Gastroesophageal sphincter (tissue), 4 donors: ENCODE results near the gene ACOX3. TPM values are rescaled to one million over a fixed set of nuclear protein-coding genes. Genes with fewer than 3 reads are reported as not detected.

Experiments
- ATAC-seq: fragments of 150-250 bp; one replicate; pipeline ENCODE4 v1.9.1; 2016; ENCODE audit warnings: mild to moderate bottlenecking, moderate library complexity
- H3K27ac ChIP-seq, 4 donors: fragments of 200-600 bp; sonication (generic) in 3 of 4; 1 replicate in 3 of 4; 2 replicates in 1 of 4; pipeline ENCODE4 v1.5.1; 2016 to 2019
- H3K27me3 ChIP-seq: fragments of 200-600 bp; sonication (generic); one replicate; pipeline ENCODE4 v1.5.1; 2019
- H3K36me3 ChIP-seq, 2 donors: fragments of 200-600 bp; sonication (generic); one replicate each; pipeline ENCODE4 v1.5.1; 2019; ENCODE audit warnings: control low read depth in 1 of 2
- H3K4me1 ChIP-seq, 3 donors: fragments of 200-600 bp; sonication (generic); 1 replicate in 2 of 3; 2 replicates in 1 of 3; pipeline ENCODE4 v1.5.1; 2016 to 2019; ENCODE audit warnings: control low read depth in 2 of 3
- H3K4me3 ChIP-seq, 2 donors: fragments of 200-600 bp; sonication (generic); one replicate each; pipeline ENCODE4 v1.5.1; 2019; ENCODE audit warnings: mild to moderate bottlenecking in 1 of 2, moderate library complexity in 1 of 2
- H3K9me3 ChIP-seq, 3 donors: fragments of 200-600 bp; sonication (generic); one replicate each; pipeline ENCODE4 v1.5.1; 2017 to 2019; ENCODE audit warnings: control low read depth in 2 of 3
- EP300 ChIP-seq: sonication (generic); formaldehyde crosslinking; IDR thresholded peaks from one replicate; pipeline ENCODE4 v1.6.1; 2017; ENCODE audit warnings: antibody characterized with exemption, mild to moderate bottlenecking
- POLR2A ChIP-seq, 2 donors: fragments of 450-650 bp; IDR thresholded peaks; one replicate each; pipeline ENCODE4 v1.6.1; 2017; ENCODE audit warnings: antibody characterized with exemption in 2 of 2, mild to moderate bottlenecking in 2 of 2, moderate library complexity in 1 of 2
- POLR2AphosphoS5 ChIP-seq: sonication (generic); formaldehyde crosslinking; IDR thresholded peaks from one replicate; pipeline ENCODE4 v1.6.1; 2017; ENCODE audit warnings: antibody characterized with exemption
- whole genome bisulfite sequencing, 2 donors: methylation state at CpG; one replicate each; pipeline ENCODE4 v1.1.5; 2018; ENCODE audit warnings: low coverage in 1 of 2; 5-methylcytosine and 5-hydroxymethylcytosine counted together
- total RNA-seq, 4 donors: library from RNA; depleted of rRNA; stranded (reverse); fragments of >200 nt; gene quantifications; one replicate each; pipeline ENCODE4 v1.1.0, GENCODE V29; 2016
- TF ChIP-seq, protein P1 (sequence below), 4 experiments: fragments of 200-600 bp in 2 of 4; fragments of 450-650 bp in 2 of 4; sonication (generic) in 1 of 4; IDR thresholded peaks; one replicate each; pipeline ENCODE4 v1.5.1; 2017 to 2019; ENCODE audit warnings: antibody characterized with exemption in 4 of 4, mild to moderate bottlenecking in 2 of 4, moderate library complexity in 2 of 4

The ACOX3 gene
- total RNA-seq, 4 donors from 2014 or later, result 21.5 to 79.5 (median 37.1) TPM

DNA sequence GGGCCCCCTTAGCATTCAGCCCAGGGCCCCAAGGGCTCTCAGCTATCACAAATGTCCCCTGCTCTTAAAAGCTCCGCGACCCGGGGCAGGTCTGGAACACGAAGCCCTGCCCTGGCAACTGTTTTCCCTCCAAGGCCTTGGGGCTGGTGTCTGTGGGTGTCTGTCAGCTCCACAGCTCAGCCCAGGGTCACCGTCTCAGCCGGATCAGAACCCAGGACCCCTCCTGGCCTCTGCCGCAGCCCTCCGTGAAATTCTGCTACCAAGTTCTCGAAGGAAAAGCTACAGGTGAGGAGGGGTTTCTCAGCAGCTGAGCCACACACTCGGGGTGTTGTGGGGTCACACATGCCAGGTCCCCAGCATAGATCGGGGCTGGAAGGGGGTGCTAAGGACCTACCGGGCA lies 61.2 kb downstream of the ACOX3 start:
- no peak for TF ChIP-seq POLR2A (IDR thresholded peaks at IDR 0.05)
- H3K36me3 ChIP-seq, result peaks cover 0 to 87% of the 10 kb centered on the region in 2 donors
- H3K4me3 ChIP-seq, result no peak overlapping the region
- 83% methylated on average over 2 of the region's 12 CpGs; no CpG with 5 or more reads in 1 of the 2 donors for WGBS, 2 donors
- H3K4me1 ChIP-seq, result peaks cover 0 to 14% (median 0%) of the 10 kb centered on the region in 3 donors
- H3K27me3 ChIP-seq, result no peaks in the 10 kb centered on the region
- no peaks in the 10 kb centered on the region for H3K9me3 ChIP-seq
- no peak for ATAC-seq
- no peak overlapping the region for H3K27ac ChIP-seq

DNA sequence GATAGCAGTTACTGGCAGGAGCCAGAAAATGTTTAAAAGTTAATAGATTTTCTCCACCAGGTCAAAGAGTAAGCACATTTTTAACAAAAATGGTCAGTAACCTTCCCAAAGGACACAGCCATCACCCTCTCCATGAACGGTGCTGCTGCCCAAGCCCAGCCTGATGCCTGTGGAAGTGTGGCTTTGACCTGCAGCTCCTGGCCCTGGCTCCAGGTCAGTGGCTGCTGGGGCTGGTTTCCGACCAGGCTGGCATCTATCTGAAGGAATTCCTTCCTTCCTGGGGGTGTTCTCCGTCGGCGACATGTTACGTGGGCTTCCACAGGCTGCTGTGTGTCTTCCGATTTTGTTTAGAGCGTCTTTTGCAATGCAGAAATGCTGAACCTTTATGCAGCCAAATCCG lies 61.7 kb downstream of the ACOX3 start:
- H3K4me1 ChIP-seq, result peaks cover 0 to 9% (median 0%) of the 10 kb centered on the region in 3 donors
- H3K27ac ChIP-seq, result no peak overlapping the region
- H3K36me3 ChIP-seq, result peaks cover 0 to 89% of the 10 kb centered on the region in 2 donors
- no peak overlapping the region for H3K4me3 ChIP-seq
- H3K9me3 ChIP-seq, result no peaks in the 10 kb centered on the region
- WGBS, 2 donors, result 71 to 74% methylated on average over 2 to 9 of the region's 9 CpGs
- no peak for TF ChIP-seq POLR2AphosphoS5
- TF ChIP-seq EP300, result no peak
- TF ChIP-seq, protein P1, sequence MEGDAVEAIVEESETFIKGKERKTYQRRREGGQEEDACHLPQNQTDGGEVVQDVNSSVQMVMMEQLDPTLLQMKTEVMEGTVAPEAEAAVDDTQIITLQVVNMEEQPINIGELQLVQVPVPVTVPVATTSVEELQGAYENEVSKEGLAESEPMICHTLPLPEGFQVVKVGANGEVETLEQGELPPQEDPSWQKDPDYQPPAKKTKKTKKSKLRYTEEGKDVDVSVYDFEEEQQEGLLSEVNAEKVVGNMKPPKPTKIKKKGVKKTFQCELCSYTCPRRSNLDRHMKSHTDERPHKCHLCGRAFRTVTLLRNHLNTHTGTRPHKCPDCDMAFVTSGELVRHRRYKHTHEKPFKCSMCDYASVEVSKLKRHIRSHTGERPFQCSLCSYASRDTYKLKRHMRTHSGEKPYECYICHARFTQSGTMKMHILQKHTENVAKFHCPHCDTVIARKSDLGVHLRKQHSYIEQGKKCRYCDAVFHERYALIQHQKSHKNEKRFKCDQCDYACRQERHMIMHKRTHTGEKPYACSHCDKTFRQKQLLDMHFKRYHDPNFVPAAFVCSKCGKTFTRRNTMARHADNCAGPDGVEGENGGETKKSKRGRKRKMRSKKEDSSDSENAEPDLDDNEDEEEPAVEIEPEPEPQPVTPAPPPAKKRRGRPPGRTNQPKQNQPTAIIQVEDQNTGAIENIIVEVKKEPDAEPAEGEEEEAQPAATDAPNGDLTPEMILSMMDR (IDR thresholded peaks at IDR 0.05), result no peak
- no peak for TF ChIP-seq POLR2A (IDR thresholded peaks at IDR 0.05)
- ATAC-seq, result no peak
- H3K27me3 ChIP-seq, result no peaks in the 10 kb centered on the region

DNA sequence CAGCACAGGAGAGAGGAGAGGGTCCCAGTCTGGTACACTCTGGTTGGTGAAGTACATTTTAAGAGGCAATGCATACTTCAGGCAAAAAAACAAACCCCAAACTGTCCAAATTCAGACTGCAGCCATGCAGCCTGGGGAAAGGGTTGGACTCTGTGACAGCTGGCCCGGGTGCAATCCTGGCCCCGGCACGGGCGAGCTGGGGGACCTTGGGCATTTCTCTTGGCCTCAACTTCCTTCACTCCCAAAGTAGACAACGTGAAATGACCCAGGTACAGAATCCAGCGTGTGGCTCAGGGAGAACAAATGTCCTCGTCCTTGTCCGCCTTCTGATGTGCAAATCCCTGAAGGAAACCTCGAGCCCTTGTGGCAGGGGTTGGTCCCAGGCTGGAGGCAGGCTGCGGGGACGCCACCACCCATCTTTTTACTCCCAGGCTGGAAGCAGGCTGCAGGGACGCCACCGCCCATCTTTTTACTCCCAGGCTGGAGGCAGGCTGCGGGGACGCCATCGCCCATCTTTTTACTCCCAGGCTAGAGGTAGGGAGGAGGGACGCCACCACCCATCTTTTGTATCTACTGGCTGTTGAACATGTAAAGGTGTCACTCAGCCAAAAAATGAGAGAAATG lies 62.3 kb downstream of the ACOX3 start:
- TF ChIP-seq, protein P1 (IDR thresholded peaks at IDR 0.05), result no peak
- TF ChIP-seq EP300, result no peak
- no peak for TF ChIP-seq POLR2AphosphoS5
- TF ChIP-seq POLR2A (IDR thresholded peaks at IDR 0.05), result no peak
- Histone ChIP-seq H3K27ac (no peak overlapping the region), H3K36me3 (peaks cover 0 to 92% of the 10 kb centered on the region in 2 donors)

GRCh38 chr4:8377103-8378075 lies 63.1 kb downstream of the ACOX3 start:
- Histone ChIP-seq H3K4me3 (no peak overlapping the region), H3K9me3 (no peaks in the 10 kb centered on the region), H3K27me3 (no peaks in the 10 kb centered on the region), H3K4me1 (no peaks in the 10 kb centered on the region), H3K27ac (no peak overlapping the region), H3K36me3 (peaks cover 0 to 94% of the 10 kb centered on the region in 2 donors)
- 83% methylated on average over 7 of the region's 39 CpGs; no CpG with 5 or more reads in 1 of the 2 donors for WGBS, 2 donors
- no peak for ATAC-seq
- TF ChIP-seq EP300 (no peak), POLR2AphosphoS5 (no peak), POLR2A (IDR thresholded peaks at IDR 0.05) (no peak)
- TF ChIP-seq, protein P1 (IDR thresholded peaks at IDR 0.05), result no peak

More for the DNA sequence above, 62.3 kb downstream of the ACOX3 start:
- ATAC-seq, result no peak
- no peaks in the 10 kb centered on the region for H3K27me3 ChIP-seq
- no peaks in the 10 kb centered on the region for H3K9me3 ChIP-seq
- H3K4me3 ChIP-seq, result no peak overlapping the region
- peaks cover 0 to 3% (median 0%) of the 10 kb centered on the region in 3 donors for H3K4me1 ChIP-seq
- WGBS, 2 donors, result 83% methylated on average over 6 of the region's 17 CpGs; no CpG with 5 or more reads in 1 of the 2 donors

DNA sequence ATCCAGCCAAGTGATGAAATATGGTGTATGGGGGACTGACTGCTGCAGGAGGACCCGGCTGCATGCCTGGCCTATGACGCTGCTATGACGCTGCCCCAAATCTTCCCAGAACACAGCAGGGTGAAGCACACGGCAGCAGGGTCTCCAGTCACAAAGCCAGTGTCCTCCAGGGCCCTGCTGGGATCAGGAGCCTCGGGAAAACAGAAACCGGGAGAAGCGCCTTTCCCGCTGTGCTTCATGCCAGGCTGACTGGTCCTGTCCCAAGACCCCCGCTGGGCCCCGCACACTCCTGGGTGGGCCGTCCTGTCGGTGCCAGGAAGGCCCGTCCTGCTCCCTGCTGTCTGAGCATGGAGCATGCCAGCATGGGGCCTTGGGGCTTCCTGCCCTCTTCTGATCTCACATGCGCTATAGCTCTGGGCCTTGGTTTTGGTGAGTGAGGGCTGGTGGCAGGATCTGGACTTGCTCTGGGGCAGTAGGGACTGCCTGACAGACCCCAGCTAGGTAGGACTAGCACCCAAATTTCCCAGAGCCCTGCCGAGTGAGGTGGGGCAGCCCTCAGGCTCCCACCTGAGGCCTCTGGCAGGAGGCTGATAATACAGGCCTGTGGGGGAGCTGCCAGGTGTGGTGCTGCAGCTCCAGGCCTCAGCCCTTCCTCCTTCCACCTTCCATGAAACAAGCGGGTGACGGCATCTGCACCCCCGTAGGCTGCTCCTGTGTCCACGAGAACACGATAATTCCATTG lies 64.0 kb downstream of the ACOX3 start:
- no peak for TF ChIP-seq EP300
- no peak for TF ChIP-seq POLR2A (IDR thresholded peaks at IDR 0.05)
- no peak for TF ChIP-seq POLR2AphosphoS5
- TF ChIP-seq, protein P1 (IDR thresholded peaks at IDR 0.05), result no peak
- Histone ChIP-seq H3K36me3 (peaks cover 0 to 94% of the 10 kb centered on the region in 2 donors), H3K27me3 (no peaks in the 10 kb centered on the region), H3K9me3 (no peaks in the 10 kb centered on the region), H3K4me3 (no peak overlapping the region), H3K27ac (no peak overlapping the region), H3K4me1 (no peaks in the 10 kb centered on the region)
- WGBS, 2 donors, result 89 to 95% methylated on average over 8 to 11 of the region's 20 CpGs
- no peak for ATAC-seq
